ENCODE results near the gene TMEM201.
"Not testable (repeated sequence)": the region's sequence is repeated elsewhere in the genome, so short reads cannot be mapped to it uniquely, and the experiment has no call there.

TMEM201 gene

GRCh38 chr1:9624081-9624480, 35.4 kb downstream of the TMEM201 start:
- DNase-seq: no peak

- DNase-seq: not testable (repeated sequence)
Observed at GRCh38 chr1:9625030-9625429, 36.3 kb downstream of the TMEM201 start.

GRCh38 chr1:9626201-9626608, 37.5 kb downstream of the TMEM201 start:
- DNase-seq: no peak

- peak; percentile 81 for DNase-seq
Observed at GRCh38 chr1:9628541-9629444, 40.1 kb downstream of the TMEM201 start.

- peak; percentile 87 for DNase-seq
Observed at GRCh38 chr1:9629445-9630201, 40.9 kb downstream of the TMEM201 start.

- DNase-seq: peak; percentile 25
Observed at GRCh38 chr1:9630331-9631111, 41.8 kb downstream of the TMEM201 start.

- no peak for DNase-seq
Observed at GRCh38 chr1:9631613-9632012, 42.9 kb downstream of the TMEM201 start.

GRCh38 chr1:9633493-9633892, 44.8 kb downstream of the TMEM201 start:
- DNase-seq: no peak

GRCh38 chr1:9634582-9634981, 45.9 kb downstream of the TMEM201 start:
- no peak for DNase-seq

GRCh38 chr1:9639227-9639626, 50.5 kb downstream of the TMEM201 start:
- no peak for DNase-seq

GRCh38 chr1:9643351-9644256, 54.9 kb downstream of the TMEM201 start:
- peak; percentile 36 for DNase-seq

- no peak for DNase-seq
Observed at GRCh38 chr1:9646037-9646436, 57.3 kb downstream of the TMEM201 start.

- DNase-seq: no peak
Observed at GRCh38 chr1:9648171-9648570, 59.5 kb downstream of the TMEM201 start.

GRCh38 chr1:9649769-9650168, 61.1 kb downstream of the TMEM201 start:
- DNase-seq: no peak

GRCh38 chr1:9651220-9651564, 62.5 kb downstream of the TMEM201 start:
- DNase-seq: no peak

GRCh38 chr1:9651565-9652378, 63.1 kb downstream of the TMEM201 start, which contains the start of gene PIK3CD:
TSS of gene PIK3CD (plus strand) at chr1:9651731. CDS start at chr1:9710456, 58,725 bp downstream.
- peak; percentile 61 for DNase-seq

GRCh38 chr1:9652379-9653209, 63.9 kb downstream of the TMEM201 start:
- peak; percentile 62 for DNase-seq

- DNase-seq: no peak
Observed at GRCh38 chr1:9653210-9653490, 64.4 kb downstream of the TMEM201 start.

- DNase-seq: peak; percentile 71
Observed at GRCh38 chr1:9653491-9654050, 64.9 kb downstream of the TMEM201 start.
